Transverse colon (tissue), 4 donors: Measurements from ENCODE around the gene IGFBP1.
"Not testable (repeated sequence)": the region's sequence is repeated elsewhere in the genome, so short reads cannot be mapped to it uniquely, and the experiment has no call there.

Source experiments
- CTCF ChIP-seq, 5 experiments: fragments of 200-600 bp in 3 of 5; fragments of 450-650 bp in 2 of 5; sonication (generic) in 3 of 5; IDR thresholded peaks; 1 replicate in 2 of 5; 2 replicates in 3 of 5; pipeline ENCODE4 v1.5.1; 2016 to 2017; ENCODE audit warnings: antibody characterized with exemption in 5 of 5, inconsistent platforms in 3 of 5, mild to moderate bottlenecking in 2 of 5, moderate library complexity in 1 of 5
- POLR2A ChIP-seq: fragments of 450-650 bp; IDR thresholded peaks from one replicate; pipeline ENCODE4 v1.6.1; 2016; ENCODE audit warnings: antibody characterized with exemption, mild to moderate bottlenecking, moderate library complexity
- POLR2AphosphoS5 ChIP-seq, 3 donors: sonication (generic); formaldehyde crosslinking; IDR thresholded peaks; one replicate each; pipeline ENCODE4 v1.6.1; 2016; ENCODE audit warnings: antibody characterized with exemption in 3 of 3

- not testable (repeated sequence) for TF ChIP-seq CTCF (IDR thresholded peaks at IDR 0.05); POLR2AphosphoS5 (IDR thresholded peaks at IDR 0.05); POLR2A
Measured at GRCh38 chr7:45841926-45842717, 46.2 kb upstream of the IGFBP1 start.
